Measurements from ENCODE around the gene CTBP1.

CTBP1 gene

DNA sequence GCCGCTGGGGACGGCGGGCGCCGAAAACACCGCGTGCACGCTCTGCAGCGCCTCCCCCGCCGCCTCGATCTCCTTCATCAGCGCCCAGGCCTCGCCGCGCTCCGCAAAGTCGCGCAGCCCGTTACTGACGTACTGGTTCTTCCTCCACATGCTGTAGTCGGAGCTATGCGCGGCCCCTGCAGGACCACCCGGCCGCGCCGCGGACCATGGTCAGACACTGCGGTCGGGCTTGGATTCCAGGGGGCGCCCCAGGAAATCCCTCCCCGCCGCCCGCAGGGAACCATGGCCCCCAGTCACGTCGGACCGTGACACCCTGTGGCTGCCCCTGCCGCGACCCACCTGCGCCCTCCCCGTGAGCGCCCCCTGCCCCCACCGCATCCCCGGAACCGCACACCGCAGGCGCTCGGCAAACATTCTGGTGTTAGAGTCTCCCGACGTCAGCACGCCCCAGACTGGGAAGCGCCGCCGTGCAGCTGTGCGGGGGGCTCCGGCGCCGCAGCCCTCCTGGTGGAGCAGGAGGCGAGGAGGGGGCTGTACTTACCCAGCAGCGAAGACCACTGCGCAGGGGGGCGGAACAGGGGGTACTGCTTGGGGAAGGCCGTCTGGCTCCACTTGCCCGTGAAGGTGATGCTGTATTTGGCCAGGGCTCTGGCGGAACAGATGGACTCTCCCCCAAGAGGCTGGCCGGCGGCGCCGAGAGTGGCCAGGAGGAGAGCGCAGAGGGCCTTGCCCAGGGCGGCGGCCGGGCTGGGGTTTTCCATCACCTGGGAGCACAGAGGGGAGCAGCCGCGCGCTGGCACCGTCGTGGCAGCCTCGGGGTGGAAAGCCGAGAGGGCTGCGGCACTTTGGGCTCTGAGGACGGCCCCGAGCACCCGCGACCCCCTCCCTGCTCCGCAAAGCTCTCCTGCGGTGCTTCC lies 77.4 kb downstream of the CTBP1 start:
- peak; percentile 64 for DNase-seq

DNA sequence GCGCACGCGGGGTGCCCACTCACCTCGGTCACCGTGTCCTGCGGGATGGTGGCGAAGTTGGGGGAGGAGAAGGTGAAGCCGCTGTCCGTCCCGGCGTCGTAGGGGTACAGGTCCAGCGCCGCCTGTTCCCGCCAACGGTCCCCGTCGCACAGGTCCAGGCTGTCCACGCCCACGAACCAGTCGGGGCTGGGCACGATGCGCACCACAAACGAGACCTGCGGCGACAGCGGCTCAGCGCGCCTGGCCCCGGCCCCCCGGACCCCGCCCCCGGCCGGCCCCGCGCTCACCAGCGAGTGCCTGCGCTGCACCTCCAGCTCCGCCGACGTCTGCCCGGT lies 78.0 kb downstream of the CTBP1 start:
- no peak for DNase-seq

DNA sequence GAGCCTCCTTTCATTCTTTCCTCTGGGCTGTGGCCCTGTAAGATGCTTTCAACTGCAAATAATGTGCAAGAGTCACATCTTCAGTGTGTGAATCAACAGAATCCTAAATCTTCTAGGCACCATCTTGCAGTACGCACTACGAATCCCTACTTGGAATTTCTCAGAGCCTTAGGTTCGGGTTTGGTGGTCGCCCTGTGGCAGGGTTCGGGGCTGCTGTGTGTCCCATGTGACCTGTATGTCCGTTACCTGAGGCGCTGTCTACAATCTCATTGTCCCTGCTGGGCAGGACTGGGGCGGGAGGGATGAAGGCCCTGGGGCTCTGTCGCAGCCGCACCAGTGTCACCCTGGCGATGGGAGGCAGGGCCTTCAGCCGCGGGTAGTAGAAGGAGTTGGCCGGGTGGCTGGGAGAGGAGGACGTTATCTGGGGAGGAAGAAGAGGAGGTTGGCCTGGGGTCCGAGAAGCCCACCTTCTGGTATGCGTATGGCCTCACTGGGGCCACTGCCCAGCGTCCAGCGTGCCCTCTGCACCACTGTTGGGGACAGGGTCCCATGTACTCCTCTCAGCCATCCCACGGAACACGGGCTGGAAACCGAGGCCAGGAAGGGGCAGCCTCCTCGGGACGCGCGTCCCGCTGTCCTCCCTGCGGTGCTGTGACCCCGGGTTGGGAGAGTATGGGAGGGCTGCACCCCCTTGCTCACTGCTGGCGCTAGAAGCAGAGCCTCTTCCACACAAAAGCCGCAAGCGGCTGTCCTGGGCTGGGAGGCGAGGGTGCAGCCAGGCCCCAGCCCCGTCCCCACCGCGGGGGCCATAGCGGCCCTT lies 78.6 kb downstream of the CTBP1 start:
- DNase-seq: no peak

DNA sequence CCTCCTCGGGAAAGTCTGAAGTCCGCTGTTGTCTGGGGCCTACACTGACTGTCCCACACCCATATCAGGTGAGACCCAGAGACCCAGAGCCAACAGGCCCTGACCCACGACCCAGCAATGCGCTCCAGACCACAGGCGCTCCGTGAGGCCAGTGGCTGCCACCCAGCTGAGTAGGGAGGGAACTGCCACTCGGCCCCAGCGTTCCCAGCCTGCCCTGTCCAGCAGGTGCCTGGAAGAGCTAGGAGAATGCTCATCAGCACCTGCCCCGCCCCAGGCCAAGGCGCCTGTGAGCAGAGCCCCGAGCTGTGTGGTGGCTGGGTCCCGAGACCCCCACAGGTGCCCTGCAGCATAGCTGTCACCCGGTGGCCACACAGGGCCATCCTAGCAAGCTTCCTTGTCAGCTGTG lies 79.2 kb downstream of the CTBP1 start:
- DNase-seq: no peak

DNA sequence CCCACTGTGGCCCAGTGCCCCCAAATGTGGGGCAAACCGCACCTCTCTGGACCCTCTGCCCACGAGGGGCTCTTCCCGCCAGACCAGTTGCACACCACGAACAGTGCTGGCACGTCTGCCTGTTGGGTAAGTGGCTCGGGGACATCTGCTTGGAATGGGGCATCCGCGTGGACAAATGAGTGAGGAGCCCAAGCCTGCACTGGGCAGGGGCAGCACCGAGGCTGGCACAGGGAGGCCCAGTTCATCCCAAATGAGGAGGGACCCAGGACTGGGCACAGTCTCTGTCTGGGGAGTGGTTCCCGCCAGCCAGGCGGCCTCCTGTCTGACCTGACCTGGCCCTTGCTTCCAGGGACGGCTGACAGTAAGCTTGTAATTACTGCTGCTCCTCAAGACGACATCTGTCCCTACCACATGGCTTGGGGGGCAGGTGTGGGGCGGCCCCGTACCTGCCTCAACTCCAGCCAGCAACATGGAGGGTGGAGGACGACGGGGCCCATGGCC lies 79.7 kb downstream of the CTBP1 start:
- DNase-seq: no peak

DNA sequence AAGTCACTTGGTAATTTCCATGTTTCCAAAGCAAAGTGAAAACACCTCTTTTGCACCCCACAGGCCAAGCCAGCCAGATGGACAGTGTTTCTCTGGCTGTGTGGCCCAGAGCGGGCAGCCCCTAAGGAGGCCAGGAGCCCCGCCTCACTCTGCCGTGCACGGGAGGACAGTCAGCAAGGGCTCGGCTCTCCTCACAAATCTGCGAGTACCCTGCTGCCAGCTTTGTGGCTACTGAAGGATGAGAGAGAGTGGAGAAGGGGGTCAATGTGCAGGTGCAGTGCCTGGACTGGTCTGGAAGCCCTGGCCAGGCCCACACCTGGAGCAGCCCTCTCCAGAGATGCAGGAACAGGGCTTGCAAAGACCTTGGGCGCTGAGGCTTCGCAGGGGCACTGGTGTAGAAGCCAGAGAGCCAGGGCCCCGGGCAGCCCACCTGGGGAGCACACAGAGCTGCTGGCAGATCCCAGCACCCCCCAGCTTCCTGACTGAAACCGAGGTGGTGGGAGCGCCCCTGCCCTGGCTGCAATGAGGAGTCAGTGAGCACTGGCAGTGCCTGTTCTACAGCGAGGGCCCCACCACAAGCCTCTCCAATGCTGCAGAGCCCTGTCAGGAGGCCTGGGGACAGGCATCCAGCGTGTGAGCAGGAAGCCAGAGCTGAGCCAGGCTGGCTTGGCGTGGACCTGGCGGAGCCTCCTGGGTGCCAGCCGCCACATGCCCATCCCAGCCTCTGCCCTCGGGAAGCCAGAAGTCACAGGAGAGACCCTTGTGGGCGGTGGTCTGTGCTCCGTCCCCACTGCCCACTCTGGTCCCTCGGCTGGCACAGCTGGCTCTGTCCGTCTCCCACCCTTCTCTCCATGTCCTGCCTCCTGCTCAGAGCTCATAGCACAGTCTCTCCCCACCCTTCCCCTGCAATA lies 80.5 kb downstream of the CTBP1 start:
- no peak for DNase-seq

DNA sequence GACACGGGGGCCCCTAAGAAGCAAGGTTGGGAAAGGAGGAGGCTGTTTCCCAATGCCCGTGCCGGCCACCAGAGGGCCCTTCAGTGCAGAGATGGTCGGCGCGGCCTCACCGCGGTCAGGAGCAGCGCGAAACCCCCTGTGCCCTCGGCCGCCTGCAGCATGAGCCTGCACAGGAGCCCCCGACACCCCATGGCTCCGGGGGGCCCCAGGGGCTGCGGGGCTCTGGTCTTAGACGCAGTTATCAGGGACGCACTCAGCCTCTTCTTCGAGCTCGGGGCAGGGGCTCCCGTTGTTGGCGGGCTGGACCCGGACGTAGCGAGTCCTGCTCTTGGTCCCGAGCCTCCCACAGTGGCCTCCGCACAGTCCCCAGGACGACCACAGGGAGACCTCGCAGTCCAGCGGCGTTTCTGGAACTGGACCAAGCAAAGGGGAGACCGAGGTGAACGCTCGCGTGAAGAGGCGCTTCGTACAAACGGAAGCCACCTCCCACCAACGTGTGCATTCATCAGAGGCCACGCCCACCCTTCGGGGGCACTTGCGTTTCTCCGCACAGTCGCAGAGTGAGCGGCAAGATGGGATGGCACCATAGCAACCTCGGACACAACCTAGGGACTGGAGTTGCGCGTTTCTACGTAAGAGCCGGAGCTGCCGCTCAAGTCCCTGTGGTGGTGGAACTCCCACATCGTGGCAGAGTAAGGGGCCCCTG lies 81.5 kb downstream of the CTBP1 start:
- peak; percentile 91 for DNase-seq

DNA sequence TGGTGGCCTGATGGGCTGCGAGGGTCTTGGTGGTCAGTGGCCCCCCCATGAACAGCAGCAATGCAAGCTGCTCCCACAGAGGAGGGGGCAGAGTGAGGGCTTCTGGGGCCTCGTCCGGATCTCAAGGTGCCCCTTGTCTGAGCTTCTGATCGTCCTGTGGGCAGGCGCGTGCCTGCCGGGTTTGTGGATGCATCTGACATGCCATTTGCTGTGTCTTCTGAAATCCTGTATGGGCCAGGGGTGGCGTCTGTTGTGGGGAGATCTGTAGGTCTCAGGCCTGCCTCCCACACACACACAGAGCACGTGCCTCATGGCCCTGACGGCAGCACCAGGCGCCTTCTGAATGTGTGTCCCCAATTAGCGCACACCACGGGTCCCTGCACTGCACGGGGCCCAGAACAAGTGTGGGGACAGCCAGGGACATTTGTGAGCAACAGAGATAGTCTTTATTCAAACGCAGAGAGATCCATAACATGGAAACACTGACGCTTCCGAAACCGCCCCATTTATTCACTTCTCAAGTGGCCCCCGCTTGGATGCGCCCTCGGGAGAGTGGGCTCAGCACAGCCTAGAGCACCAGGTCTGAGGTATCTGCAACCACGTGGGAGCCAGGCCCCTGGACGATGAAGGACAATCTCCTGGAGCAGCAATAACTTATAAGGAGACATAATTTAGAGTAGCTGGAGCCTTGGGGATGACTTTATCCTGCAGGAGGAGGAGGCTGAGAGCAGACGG lies 82.3 kb downstream of the CTBP1 start:
- DNase-seq: no peak

DNA sequence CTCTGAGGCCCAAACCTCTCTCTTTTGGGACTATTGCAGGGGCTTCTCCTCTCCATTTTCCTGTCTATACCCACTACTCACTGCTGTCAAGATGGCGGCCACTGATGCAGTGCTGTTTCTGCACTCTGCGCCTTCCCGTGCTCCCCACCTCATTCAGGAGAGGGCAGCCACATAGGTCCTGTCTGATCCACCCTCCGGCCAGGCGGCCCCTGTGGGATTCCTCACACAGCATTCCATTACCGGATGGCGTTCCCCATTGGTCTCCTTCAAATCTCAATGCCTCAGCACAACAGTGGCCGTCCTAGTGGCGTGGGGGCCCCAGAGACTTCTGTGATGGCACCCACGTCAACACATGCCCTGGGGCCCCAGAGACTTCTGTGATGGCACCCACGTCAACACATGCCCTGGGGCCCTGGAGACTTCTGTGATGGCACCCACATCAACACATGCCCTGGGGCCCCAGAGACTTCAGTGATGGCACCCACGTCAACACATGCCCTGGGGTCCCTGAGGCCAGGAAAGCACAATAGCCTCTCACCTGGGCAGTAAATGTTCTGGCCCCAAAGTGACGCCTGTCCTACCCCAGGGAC lies 83.9 kb downstream of the CTBP1 start:
- DNase-seq: no peak

DNA sequence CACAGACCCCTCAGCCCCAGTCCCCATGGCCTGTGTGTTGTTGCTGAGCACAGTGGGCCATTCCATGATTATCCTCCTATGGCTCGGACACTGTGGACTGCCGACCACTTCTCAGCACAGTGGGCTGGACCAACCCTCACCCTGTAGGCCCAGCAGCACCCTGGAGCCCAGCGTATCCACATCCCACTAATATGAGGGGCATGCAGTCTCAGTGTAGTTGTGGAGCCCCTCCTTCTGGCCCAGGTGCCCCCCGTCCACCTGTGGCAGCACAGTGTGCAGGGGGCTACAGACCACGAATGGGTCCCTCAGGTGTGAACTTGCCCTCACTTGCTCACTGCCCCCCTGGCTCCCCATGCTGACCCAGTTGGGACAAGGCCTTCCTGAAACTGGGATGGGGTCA lies 84.5 kb downstream of the CTBP1 start:
- no peak for DNase-seq

DNA sequence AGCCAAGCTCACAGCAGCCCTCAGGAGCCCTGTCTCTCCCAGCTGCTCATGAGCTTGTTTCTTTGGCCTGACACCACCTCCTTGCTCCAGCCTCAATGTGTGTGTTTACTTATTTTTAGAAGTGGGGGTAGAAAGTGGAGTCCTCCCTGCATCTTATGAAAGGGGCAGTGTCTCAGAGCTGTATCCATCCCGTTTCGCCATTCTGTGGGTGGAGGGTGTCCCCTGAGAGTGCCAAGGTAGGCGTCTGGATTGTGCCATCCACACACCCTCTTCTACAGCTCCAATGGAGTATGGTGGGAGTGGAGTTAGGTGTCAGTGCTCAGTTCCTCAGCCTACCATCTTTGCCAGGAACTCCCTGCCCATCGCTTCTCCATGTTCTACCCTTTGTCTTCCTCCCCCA lies 84.9 kb downstream of the CTBP1 start:
- DNase-seq: no peak
